Spinal cord (tissue), 10 donors: ENCODE data around the gene NEDD4L. TPM values are rescaled to one million over a fixed set of nuclear protein-coding genes. Genes with fewer than 3 reads are reported as not detected.

Source experiments
- DNase-seq, 6 donors: peaks; one replicate each; pipeline versions ENCODE4 v3.0.0 to v3.0.0-alpha.2; 2013 to 2015; ENCODE audit warnings: low spot score in 6 of 6, low read depth in 4 of 6
- H3K27ac ChIP-seq: one replicate; pipeline ENCODE4 v1.5.1; 2013; ENCODE audit warnings: low read depth, low read length, control low read depth
- H3K27me3 ChIP-seq: one replicate; pipeline ENCODE4 v1.6.1; 2013; ENCODE audit warnings: low read length; ENCODE audit not compliant: control insufficient read depth, insufficient read depth
- H3K36me3 ChIP-seq: one replicate; pipeline ENCODE4 v1.6.1; 2013; ENCODE audit warnings: low read length; ENCODE audit not compliant: control insufficient read depth, insufficient read depth
- H3K4me1 ChIP-seq: one replicate; pipeline ENCODE4 v1.6.1; 2013; ENCODE audit warnings: low read length; ENCODE audit not compliant: control insufficient read depth, insufficient read depth
- H3K4me3 ChIP-seq: one replicate; pipeline ENCODE4 v1.5.1; 2013; ENCODE audit warnings: low read depth, low read length, control low read depth
- H3K9me3 ChIP-seq: one replicate; pipeline ENCODE4 v1.6.1; 2013; ENCODE audit warnings: low read length; ENCODE audit not compliant: control insufficient read depth, insufficient read depth
- WGBS: methylation state at CpG from one replicate; pipeline ENCODE4 v1.1.5; 2013; ENCODE audit warnings: missing lambda C conversion rate; ENCODE audit not compliant: insufficient coverage; 5-methylcytosine and 5-hydroxymethylcytosine counted together
- polyA plus RNA-seq, 2 donors: library from polyadenylated mRNA; unstranded; fragments of 120-200 nt; gene quantifications; one replicate each; pipeline ENCODE4 v1.2.1, GENCODE V29; 2013; ENCODE audit not compliant: insufficient read length in 2 of 2
- total RNA-seq, 2 donors: library from RNA; depleted of rRNA in 1 of 2; stranded (reverse); fragments of 120-200 nt in 1 of 2; fragments of >200 nt in 1 of 2; gene quantifications; one replicate each; pipeline versions ENCODE4 v1.2.3 to v1.2.4, GENCODE V29; 2013 to 2014
- donor health status: healthy.

Gene NEDD4L
- total and polyA plus RNA-seq, 4 donors: 33.8 to 51.7 (median 49.7) TPM

DNA sequence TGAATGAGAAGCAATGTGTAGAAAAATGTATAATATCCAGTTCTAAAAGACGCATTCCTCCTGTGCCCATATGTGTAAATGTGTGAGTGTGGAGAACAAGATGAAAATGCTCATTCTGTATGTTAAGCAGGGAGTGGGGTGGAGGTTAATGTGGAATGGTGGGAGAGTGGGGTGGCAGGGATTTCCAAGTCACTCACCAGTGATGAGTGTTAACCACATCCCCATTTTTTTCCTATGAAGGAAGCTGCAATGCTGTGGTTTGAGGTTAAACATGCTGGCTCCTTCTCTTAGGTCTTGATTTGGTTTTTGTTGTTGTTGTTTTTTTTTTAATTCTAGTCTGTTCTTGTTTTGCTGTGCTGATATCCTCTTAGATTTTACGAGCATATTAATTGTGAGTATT lies 169.4 kb downstream of the NEDD4L start:
- no peaks in the 10 kb centered on the region for H3K36me3 ChIP-seq
- no peaks in the 10 kb centered on the region for H3K27me3 ChIP-seq
- no peak overlapping the region for H3K4me3 ChIP-seq
- H3K9me3 ChIP-seq: no peaks in the 10 kb centered on the region
- H3K27ac ChIP-seq: no peak overlapping the region
- no peak for DNase-seq
- no peaks in the 10 kb centered on the region for H3K4me1 ChIP-seq
- WGBS: 76% methylated on average over 2 of the region's 2 CpGs

DNA sequence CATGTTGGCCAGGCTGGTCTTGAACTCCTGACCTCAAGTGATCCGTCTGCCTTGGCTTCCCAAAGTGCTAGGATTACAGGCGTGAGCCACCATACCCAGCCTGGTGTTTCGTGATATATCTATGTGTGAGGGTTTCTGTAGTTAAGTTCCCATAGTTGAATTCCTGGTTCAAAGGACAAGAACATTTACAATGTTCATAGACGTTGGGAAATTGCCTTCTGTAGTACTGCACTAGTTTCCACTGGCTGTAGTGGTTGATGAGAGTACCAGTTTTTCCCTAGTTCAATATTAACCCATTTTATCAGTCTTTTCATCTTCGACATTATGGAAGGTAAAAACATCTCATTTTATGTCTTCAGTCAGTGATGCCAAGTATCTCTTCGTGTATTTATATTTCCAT lies 171.0 kb downstream of the NEDD4L start:
- Histone ChIP-seq H3K27me3 (no peaks in the 10 kb centered on the region), H3K4me1 (no peaks in the 10 kb centered on the region), H3K27ac (no peak overlapping the region), H3K9me3 (no peaks in the 10 kb centered on the region), H3K36me3 (no peaks in the 10 kb centered on the region), H3K4me3 (no peak overlapping the region)
- 80% methylated on average over 1 of the region's 6 CpGs for WGBS
- DNase-seq: no peak

DNA sequence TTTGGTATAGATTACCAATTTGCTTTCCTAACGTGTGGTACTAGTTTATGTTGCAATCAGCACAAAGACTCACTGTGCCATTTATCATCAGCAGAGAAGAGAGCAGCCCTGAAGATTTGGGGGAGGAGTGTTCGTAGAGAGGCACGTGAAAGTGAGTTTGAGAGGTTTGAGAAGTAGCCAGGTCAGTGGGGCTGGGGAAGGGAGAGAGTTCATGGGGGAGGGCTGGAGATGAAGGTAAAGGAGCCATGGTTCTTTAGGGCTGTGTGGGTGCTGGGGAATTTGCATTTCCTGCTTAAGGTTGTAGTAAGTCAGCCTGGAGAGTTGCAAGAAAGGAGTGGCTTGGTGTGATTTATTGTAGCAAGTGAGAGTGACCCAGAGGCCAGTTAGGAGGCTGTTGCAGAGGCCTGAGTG lies 172.1 kb downstream of the NEDD4L start:
- H3K27ac ChIP-seq: no peak overlapping the region
- H3K27me3 ChIP-seq: no peaks in the 10 kb centered on the region
- WGBS: 79% methylated on average over 2 of the region's 3 CpGs
- no peaks in the 10 kb centered on the region for H3K4me1 ChIP-seq
- no peak for DNase-seq
- no peaks in the 10 kb centered on the region for H3K9me3 ChIP-seq
- no peaks in the 10 kb centered on the region for H3K36me3 ChIP-seq
- no peak overlapping the region for H3K4me3 ChIP-seq

DNA sequence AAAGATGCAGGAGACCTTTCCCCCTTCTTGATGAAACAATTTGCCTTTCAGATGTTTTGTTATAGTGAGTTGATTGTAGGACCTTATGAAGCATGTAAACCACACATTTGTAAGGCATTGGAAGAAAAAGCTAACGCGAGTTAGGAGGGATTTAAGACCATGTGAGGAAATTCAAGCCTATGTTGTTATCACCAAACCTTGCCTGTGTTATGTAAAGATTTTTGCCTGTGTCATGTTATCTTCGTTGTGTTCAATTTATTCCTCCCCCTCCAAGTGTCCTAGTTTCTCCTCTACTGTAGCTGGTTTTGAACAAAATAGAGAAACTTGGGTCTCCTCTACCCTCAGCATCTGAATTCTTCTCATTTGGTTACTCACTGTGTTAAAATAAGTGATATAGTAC lies 173.0 kb downstream of the NEDD4L start:
- DNase-seq: no peak
- no CpG with 5 or more reads among the region's 3 CpGs for WGBS
- Histone ChIP-seq H3K36me3 (no peaks in the 10 kb centered on the region), H3K4me1 (no peaks in the 10 kb centered on the region), H3K9me3 (no peaks in the 10 kb centered on the region), H3K27ac (no peak overlapping the region), H3K27me3 (no peaks in the 10 kb centered on the region), H3K4me3 (no peak overlapping the region)

DNA sequence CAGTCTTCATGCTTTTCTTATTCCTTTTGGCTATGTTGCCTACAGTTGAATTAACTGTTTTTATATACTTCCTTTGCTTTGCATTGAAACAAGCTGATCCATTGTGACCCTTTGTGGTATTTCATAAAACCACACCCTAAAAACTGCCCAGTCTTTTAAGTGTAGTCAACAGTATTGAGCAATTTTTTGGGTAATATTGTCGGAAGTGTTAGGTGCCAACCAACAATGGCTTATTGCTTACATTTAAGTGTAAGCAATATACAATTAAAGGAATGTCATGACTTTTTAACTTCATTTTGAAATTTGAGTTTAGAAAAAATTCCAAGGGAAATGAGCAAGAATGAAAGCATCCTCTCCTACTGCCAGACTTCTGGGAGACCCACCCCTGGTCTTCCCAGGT lies 174.1 kb downstream of the NEDD4L start:
- Histone ChIP-seq H3K27me3 (no peaks in the 10 kb centered on the region), H3K4me3 (no peak overlapping the region), H3K36me3 (no peaks in the 10 kb centered on the region), H3K9me3 (no peaks in the 10 kb centered on the region), H3K4me1 (no peaks in the 10 kb centered on the region), H3K27ac (no peak overlapping the region)
- no peak for DNase-seq
- no CpG with 5 or more reads among the region's 1 CpG for WGBS

DNA sequence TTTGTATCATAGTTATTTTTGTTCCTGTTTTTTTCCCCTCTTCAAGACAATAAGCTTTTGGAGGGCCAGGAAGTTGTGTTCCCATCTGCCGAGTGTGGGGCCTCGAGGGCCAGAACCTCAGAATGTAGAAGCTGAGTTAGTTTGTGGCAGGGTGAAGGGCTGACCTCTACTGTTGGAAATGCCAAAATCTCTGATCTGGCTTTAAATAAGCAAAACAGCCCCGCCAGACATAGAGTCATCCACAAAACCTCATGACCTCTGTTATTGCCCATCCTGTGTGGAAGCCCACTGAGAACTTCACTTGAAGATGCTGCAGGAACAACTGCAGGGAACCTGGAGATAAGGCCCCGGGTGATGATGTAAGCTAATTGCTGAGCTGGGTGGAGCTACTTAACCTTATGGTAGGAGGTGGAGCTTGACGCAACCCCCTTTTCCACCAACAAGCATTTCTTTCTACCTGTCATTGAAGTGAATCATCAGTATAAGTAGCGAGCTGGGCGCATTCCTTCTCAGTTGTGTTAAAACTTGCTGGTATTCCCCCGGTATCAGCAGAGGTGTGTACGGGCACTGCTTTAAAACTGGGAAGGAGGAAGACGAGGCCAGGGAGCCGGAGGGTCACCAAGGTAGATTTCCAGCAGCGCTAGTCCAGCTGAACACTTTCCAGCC lies 177.2 kb downstream of the NEDD4L start:
- Histone ChIP-seq H3K4me3 (no peak overlapping the region), H3K4me1 (peaks cover 7% of the 10 kb centered on the region), H3K9me3 (no peaks in the 10 kb centered on the region), H3K27me3 (no peaks in the 10 kb centered on the region), H3K36me3 (no peaks in the 10 kb centered on the region), H3K27ac (peak overlapping the region; percentile 37)
- DNase-seq: no peak
- 89% methylated on average over 8 of the region's 12 CpGs for WGBS

DNA sequence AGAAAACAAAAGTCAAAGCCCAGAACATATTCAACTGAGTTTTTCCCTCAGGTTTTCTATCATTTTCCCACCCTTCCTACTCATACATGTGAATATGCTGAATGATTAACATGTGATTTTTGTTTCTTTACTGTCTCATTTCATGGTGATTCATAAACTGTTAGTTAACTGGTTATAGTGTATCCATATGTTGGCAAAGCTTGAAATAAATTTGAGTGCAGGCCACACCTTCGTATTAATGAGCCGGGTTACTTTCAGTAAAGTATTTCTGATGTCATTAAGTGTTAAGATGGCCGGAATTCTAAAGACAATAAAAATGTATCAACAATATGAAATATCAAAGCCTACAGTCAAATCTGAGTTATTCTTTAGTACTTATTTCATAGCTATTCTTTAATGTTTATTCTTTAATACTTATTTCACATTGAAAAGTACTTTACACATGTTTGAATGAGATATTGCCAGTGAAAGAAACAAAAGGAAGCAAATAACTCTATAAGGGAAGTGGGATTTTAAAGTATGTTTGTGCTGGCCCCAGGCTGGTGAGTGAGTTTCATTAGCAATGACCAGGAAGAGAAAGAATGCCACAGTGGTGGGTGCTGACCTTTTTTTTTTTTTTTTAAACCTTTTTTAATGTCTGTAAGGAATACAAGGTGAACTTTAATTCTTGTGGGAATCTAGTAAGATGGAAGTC lies 178.6 kb downstream of the NEDD4L start:
- H3K36me3 ChIP-seq: no peaks in the 10 kb centered on the region
- H3K4me3 ChIP-seq: no peak overlapping the region
- WGBS: no CpG with 5 or more reads among the region's 3 CpGs
- DNase-seq: no peak
- H3K9me3 ChIP-seq: no peaks in the 10 kb centered on the region
- H3K4me1 ChIP-seq: peaks cover 7% of the 10 kb centered on the region
- no peak overlapping the region for H3K27ac ChIP-seq
- H3K27me3 ChIP-seq: no peaks in the 10 kb centered on the region

DNA sequence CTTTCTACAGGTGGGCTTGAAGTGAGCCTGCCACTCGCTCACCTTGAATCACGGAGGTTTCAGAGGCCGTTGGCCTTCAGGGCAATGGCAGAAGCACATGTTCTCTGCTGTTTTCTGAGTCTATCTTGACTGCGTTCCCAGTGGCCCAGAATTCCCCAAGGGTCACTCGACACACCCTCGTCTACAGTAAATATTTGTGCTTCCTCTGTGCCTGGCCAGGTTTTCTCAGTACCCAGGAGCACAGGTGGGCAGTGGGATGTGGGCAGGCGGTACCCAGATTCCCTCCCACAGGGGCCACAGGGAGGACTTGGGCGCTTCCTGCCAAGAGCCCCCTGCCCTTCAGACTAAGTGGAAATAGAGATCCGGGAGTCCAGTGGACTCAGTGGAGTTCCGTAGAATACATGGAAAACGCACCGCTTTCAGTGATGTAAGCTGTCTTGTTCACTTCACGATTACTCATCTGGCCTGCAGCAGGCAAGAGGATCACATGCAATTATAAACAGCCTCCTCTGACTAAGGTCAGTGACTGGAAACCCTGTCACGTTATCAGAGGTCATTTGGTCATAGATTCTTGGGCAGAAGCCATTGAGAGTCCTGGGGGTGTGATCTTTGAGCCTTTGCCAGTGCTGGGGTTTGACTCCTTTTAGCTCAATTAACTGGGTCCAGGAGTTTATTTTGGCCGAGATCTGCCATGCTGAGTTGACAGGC lies 179.8 kb downstream of the NEDD4L start:
- 87% methylated on average over 15 of the region's 15 CpGs for WGBS

DNA sequence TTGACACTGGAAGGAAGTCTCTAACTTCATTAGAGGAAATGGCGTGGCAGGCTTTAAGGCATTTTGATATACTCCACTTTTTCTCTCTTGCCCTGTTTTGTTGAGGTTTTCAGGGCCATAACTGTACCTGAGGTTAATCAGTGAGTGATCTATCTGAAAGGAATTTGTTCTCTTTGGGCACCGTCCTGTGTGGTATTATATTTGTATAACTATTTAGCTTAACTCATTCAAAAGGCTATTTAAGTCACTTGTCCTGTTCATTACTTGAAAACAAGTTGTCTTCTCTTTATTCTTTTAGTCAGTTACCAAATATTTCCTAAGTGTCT lies 180.4 kb downstream of the NEDD4L start:
- WGBS: no CpG with 5 or more reads among the region's 2 CpGs
- DNase-seq: no peak
- Histone ChIP-seq H3K4me1 (peaks cover 11% of the 10 kb centered on the region), H3K4me3 (no peak overlapping the region), H3K9me3 (no peaks in the 10 kb centered on the region), H3K36me3 (no peaks in the 10 kb centered on the region), H3K27ac (no peak overlapping the region), H3K27me3 (no peaks in the 10 kb centered on the region)

More for the DNA sequence above, 179.8 kb downstream of the NEDD4L start:
- Histone ChIP-seq H3K36me3 (no peaks in the 10 kb centered on the region), H3K4me1 (peaks cover 11% of the 10 kb centered on the region), H3K27me3 (no peaks in the 10 kb centered on the region), H3K27ac (peak overlapping the region; percentile 62), H3K9me3 (no peaks in the 10 kb centered on the region), H3K4me3 (no peak overlapping the region)
- peak in 1 of 6 donors; percentile 53 for DNase-seq

DNA sequence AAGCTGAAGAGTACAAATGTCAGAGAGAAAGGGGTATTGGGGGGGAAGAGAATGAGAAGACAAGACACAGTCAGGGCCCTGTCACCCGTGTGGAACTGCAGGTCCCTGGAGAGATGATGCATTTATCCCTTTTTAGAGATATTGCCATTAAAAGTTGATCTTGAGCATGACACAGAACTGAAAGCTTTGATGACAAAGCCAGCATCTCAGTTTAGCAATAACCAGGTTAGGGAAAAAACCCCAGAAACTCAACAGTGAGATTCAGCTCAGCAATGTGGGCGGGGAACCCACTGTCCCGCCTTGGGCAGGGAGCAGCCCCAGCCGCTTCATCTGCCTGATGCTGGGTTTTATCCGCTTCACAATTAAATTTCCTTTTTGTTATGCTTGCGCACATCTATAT lies 181.1 kb downstream of the NEDD4L start:
- Histone ChIP-seq H3K27me3 (no peaks in the 10 kb centered on the region), H3K36me3 (no peaks in the 10 kb centered on the region), H3K4me1 (peaks cover 11% of the 10 kb centered on the region), H3K9me3 (no peaks in the 10 kb centered on the region), H3K27ac (no peak overlapping the region), H3K4me3 (no peak overlapping the region)
- no peak for DNase-seq
- 87% methylated on average over 4 of the region's 6 CpGs for WGBS
